Measurements from ENCODE around the gene SMIM44.
"Not testable (repeated sequence)": the region's sequence is repeated elsewhere in the genome, so short reads cannot be mapped to it uniquely, and the experiment has no call there.

The SMIM44 gene

GRCh38 chr19:3456925-3457527 lies 26.2 kb downstream of the SMIM44 start:
- DNase-seq: no peak

- DNase-seq: no peak
Observed at GRCh38 chr19:3455960-3456601, 27.2 kb downstream of the SMIM44 start.

- DNase-seq: no peak
Observed at GRCh38 chr19:3455393-3455955, 27.8 kb downstream of the SMIM44 start.

- DNase-seq: no peak
Observed at GRCh38 chr19:3454656-3455392, 28.4 kb downstream of the SMIM44 start.

- DNase-seq: no peak
Observed at GRCh38 chr19:3453840-3454239, 29.4 kb downstream of the SMIM44 start.

GRCh38 chr19:3452942-3453214 lies 30.4 kb downstream of the SMIM44 start:
- not testable (repeated sequence) for DNase-seq

- DNase-seq: peak in 1 of 2 donors; percentile 58
Observed at GRCh38 chr19:3452171-3452941, 30.9 kb downstream of the SMIM44 start.

- DNase-seq: no peak
Observed at GRCh38 chr19:3451451-3451866, 31.8 kb downstream of the SMIM44 start.

- DNase-seq: peak; percentile 96 to 99
Observed at GRCh38 chr19:3450796-3451411, 32.3 kb downstream of the SMIM44 start.

GRCh38 chr19:3448616-3449334 lies 34.5 kb downstream of the SMIM44 start:
- DNase-seq: no peak

- not testable (repeated sequence) for DNase-seq
Observed at GRCh38 chr19:3446657-3447056, 36.6 kb downstream of the SMIM44 start.

GRCh38 chr19:3444695-3445234 lies 38.5 kb downstream of the SMIM44 start:
- no peak for DNase-seq

GRCh38 chr19:3443840-3444694 lies 39.2 kb downstream of the SMIM44 start:
- no peak for DNase-seq

- DNase-seq: no peak
Observed at GRCh38 chr19:3442487-3443071, 40.7 kb downstream of the SMIM44 start.

- no peak for DNase-seq
Observed at GRCh38 chr19:3441986-3442329, 41.3 kb downstream of the SMIM44 start.

GRCh38 chr19:3441089-3441985 lies 41.9 kb downstream of the SMIM44 start:
- no peak for DNase-seq

- DNase-seq: peak; percentile 71 to 75
Observed at GRCh38 chr19:3440082-3440481, 43.2 kb downstream of the SMIM44 start.

- DNase-seq: peak; percentile 99
Observed at GRCh38 chr19:3434630-3435553, 48.3 kb downstream of the SMIM44 start.

All from inflammatory macrophage (primary cell).